GM12892 (cell line): ENCODE measurements around the gene EXOSC5.

Experiments used
- POLR2A ChIP-seq: IDR thresholded peaks from 2 replicates; pipeline ENCODE4 v1.6.1; 2011; ENCODE audit warnings: low read depth, low read length, control low read depth
- TAF1 ChIP-seq: IDR thresholded peaks from 2 replicates; pipeline ENCODE4 v1.6.1; 2011; ENCODE audit warnings: low read depth, mild to moderate bottlenecking, control low read depth, low read length, borderline replicate concordance

- TF ChIP-seq POLR2A: no peak
- TF ChIP-seq TAF1: no peak
These were observed 32.4 kb downstream of the EXOSC5 start for GRCh38 chr19:41364524-41365391.
